RPMI8226 (cell line): ENCODE data around the gene DNAJA2.

ENCODE experiments used
- DNase-seq: peaks from one replicate; pipeline ENCODE4 v3.0.0-alpha.2; 2015

DNAJA2 gene

DNA sequence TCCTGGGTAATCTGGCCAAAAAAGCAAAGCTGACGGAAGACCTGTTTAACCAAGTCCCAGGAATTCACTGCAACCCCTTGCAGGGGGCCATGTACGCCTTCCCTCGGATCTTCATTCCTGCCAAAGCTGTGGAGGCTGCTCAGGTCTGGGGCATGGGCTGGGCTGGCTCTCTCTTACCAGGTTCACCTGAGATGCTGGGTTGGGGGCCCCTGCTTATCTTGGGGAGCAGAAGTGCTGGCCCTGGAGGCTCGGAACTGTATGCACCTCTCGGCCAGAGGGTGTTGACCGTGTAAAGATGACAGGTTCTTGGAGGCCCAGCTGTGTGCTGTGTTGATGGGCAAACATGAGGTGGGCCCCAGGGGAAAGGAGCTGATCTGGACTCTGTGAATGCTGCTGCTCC, 49.1 kb downstream of the DNAJA2 start:
- DNase-seq, result no peak

DNA sequence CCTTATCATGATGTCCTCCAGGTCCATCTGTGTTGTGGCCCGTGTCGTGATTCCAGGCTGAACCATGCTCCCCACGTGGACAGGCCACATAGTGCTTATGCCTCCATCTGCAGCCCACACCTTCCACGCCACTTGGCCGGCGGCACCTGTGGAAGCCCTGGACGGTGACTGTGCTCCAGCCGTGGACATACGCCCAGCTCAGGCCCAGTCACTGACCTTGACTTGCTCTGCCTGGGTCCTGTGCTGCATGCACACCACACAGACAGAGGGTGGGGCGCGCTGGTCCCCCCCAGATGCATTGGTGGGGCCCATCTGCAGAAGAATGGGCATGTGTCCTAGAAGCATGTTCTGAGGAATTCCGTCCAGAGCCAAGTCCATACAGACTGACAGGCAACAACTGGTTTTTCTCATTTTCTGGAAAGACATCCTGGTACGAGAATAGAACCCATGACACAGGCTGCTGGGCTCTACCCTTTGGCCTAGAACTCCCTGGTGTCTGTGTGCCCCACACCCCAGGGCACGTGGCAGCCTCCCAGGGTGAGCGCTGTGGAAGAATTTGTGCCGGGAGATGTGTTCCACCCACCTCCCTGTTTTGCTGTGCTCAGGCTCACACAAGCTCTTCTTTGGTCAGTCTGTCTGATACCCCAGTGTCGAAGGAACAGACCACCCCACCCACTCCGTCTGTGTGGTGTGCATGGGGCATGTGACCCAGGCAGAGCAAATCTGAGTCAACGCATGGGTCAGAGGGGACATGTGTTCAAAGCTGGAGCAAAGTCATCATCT, 49.8 kb downstream of the DNAJA2 start:
- DNase-seq, result no peak

DNA sequence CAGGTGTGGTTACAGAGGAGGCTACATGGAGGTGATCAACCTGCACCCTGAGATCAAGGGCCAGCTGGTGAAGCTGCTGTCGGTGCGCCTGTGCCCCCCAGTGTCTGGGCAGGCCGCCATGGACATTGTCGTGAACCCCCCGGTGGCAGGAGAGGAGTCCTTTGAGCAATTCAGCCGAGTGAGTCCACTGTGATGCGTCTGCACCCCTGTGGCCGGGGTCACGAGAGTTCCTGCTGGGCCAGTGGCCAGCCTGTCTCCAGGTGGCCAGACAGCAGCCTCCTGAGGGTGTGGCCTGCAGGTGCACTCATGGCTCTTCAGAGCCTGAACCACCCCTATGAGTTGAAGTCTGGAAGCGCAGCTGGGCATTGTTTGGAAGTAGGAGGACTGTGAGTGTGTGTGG, 51.2 kb downstream of the DNAJA2 start:
- no peak for DNase-seq

DNA sequence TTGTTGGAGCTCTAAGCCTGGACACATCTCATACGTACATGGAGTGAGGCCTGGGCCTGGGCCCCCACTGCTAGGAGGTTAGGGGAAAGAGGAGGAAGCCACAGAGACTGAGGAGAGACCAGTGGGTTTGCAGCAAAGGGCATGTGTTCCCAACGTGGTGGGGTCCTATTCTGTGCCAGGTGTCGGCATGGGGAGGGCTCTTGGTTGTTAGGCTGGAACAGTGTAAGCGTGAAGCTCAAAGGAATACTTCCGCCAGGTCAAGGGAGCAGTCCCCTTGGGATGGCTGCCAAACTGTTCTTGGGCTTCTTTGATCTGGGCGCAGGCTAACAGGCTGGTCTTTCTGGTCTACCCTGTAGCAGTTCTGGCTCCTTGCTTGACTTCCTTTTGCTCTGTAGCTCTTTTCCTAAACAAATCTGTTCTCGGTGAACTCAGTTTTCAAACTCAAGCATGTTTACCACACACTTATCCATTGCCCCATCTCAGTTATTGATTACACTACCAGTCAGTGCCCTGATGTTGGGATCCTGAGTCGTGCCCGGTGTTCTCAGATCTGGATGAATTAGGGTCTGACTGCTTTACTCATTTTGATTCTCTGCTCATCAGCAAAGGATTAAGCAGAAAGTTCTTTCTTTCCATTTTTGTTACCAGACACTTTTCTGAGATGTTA, 52.9 kb downstream of the DNAJA2 start:
- DNase-seq, result no peak

DNA sequence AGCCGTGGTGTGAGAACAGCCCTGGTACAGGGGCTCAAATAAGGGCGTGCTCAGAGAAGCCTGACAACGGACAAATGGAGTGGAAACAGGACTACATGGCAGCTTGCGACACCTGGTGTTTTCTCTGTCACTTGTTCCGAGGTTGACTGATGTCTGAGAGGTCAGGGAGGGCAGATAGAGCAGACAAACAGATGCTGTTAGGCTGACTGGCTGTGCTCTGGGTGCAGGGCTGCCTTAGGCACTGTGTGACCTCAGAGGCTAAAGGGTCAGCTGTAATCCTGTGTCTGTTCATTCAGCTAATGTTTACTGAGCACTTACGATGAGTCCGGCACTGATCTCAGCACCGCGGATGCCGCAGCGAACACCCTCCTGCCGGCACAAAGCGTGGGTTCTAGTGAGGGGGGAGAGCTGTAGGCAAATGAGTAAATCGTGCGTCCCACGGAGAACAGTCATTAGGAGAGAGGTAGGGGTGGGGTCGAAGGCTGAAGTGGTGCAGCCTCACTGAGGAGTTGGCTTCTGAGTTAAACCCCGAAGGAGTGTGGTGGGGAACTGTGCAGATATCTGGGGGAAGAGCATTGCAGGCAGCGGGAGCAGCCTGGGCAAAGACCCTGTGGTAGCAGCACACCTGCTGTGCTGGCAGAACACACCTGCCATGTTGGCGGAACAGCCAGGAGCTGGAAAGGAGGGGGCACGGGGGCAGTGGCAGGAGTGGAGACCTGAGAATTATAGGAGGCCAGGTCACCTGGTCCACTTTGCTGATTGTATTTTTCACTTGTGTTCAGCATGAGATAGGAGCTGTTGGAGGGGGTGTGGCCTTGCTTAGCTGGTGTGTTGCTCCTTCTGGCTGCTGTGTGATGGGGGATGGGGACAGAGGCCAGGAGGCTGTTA, 54.3 kb downstream of the DNAJA2 start:
- DNase-seq, result no peak

DNA sequence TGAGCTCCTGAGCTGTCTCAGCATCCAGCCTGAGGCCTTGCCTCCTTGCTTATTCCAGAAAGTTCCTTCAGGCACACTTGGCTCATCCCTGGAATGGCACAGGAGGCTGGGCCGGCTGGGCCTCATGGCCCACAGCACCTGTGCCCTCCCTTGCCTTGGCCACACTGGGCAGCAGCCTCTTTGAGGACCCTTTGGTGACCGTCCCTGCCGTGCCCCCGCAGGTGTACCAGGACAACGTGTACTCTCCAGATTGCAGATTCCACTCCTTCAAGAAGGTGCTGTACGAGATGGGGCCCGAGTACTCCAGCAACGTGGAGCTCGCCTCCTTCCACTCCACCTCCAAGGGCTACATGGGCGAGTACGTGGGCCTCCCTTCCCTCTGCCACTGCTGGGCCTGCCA, 55.1 kb downstream of the DNAJA2 start:
- no peak for DNase-seq

DNA sequence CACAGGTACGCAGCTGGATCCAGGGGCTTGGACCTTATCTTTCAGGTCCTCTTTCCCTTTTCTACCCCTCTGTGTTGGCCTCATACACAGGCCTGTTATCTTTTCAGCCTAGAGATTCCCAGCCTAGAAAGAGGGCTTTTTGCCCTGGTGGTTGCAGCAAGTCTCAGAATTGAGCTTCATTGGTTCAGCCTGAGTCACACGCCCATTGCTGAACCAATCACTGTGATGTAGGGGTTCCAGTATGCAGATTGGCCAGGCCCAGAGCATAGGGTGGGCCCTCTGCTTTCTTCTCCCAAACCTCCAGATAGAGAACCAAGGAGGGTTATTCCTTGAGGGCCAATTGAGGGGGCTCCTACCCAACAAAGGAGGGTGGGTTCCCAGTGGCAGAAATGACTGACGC, 56.5 kb downstream of the DNAJA2 start:
- no peak for DNase-seq

DNA sequence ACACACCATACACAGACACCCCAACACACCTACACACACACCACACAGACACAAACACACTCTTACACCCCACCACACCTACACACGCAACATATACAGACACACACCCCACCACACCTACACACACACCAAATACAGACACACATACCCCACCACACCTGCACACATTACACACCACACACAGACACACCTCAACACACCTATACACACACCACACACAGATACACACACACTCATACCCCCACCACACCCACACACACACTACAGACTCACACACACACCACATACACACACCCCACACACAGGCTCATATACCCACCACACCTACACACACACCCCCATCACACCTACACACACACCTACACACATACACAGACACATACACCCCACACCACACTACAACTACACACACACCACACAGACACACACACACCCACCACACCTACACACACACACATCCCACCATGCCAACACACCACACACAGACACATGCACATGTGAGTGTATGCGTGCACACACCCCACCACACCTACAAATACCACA, 57.9 kb downstream of the DNAJA2 start:
- DNase-seq, result no peak

DNA sequence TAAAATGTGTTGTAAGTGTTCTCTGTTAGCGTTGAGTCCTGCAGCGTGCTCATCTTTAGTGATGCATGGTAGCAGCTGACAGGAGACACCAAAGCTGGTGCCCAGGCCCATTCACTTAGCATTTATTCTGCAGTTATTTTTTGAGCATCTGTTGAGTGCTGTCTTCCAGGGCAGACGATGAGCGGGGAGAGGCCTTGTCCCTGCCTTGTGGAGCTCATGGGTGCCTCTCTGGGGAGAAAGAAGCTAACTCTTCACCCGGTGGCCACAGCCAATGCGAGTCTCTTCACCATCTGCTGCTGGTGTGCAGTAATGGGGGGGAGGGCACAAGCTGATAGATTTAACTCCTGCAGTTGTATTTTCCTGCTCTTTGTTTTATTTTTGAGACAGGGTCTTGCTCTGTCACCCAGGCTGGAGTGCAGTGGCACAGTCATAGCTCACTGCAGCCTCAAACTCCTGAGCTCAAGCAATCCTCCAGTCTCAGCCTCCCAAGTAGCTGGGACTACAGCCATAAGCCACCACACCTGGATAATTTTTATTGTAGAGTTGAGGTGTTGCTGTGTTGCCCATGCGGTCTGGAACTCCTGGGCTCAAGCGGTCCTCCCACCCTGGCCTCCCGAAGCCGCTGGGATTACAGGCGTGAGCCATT, 58.8 kb downstream of the DNAJA2 start:
- no peak for DNase-seq

DNA sequence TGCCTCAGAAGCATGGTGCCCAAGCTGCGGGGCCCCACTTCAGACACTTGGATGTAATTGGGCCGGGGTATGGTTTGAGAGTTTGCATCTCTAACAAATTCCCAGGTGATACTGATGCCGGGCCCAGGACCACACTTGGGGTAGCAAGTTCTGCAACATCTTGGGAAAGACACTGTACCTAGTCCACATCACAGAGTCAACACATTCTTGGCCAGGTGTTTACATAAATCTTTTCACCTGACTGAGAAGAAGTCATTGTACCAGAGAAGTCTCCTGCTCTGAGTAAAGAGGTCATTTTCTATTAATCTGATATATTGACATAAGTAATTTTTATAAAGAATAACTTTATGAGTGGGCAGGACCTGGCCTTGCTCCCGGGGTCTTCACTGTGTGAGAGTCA, 61.8 kb downstream of the DNAJA2 start:
- DNase-seq, result no peak

DNA sequence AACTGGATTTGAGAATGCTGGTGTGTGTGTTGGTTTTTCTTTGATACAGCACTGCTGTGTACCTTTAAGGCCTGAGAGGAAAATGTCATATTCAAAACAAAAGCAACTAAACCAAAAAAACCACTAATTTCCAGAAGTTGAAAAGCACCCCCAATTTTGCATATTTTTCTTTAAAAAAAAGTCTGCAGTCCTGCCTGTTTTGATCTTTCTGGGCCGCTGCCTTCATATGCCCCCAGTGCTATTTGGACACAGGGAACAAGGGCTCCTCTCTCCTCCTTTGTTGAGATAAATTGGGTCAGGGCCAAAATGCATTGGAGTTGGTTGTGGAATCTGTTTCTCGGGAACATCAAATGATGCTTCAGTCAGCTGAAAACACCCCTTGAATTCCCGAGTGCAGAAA, 62.4 kb downstream of the DNAJA2 start:
- no peak for DNase-seq

DNA sequence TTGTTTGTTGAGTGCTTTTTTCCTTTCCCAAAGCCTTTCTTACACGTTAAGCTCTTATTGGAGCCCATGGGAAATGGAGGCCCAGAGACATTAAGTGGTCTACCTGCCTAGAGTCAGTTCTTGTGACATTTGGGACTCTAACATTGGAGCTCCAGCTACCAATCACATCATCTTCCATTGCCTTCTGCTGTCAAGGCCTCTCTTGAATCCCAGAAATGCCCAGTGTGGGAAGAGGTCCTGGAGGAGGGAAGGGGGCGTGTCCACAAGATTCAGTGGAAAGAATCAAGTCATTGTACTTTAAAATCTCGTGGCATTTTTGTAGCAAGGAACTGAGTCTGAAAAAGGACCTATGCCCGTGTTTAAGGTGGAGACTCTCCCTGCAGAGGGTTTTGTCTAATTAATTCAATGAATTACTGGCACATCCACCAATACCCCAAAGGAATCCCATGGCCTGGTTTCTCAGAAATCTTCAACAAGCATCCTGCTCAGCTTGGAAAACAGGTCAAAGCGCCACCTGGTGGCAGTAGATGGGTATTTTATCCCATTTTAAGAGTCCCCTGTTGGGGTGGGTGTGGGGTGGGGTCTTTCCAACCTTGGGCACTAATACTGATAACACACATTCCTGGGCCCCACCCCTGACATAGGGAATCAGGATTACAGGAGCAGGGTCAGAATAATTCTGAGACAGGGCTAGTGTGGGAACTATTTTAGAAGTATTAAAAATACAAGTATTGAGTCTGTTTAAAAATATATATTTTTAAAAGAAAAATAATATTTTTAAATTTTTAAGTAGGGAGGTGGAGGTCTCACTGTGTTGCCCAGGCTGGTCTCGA, 64.7 kb downstream of the DNAJA2 start:
- peak; percentile 66 for DNase-seq

DNA sequence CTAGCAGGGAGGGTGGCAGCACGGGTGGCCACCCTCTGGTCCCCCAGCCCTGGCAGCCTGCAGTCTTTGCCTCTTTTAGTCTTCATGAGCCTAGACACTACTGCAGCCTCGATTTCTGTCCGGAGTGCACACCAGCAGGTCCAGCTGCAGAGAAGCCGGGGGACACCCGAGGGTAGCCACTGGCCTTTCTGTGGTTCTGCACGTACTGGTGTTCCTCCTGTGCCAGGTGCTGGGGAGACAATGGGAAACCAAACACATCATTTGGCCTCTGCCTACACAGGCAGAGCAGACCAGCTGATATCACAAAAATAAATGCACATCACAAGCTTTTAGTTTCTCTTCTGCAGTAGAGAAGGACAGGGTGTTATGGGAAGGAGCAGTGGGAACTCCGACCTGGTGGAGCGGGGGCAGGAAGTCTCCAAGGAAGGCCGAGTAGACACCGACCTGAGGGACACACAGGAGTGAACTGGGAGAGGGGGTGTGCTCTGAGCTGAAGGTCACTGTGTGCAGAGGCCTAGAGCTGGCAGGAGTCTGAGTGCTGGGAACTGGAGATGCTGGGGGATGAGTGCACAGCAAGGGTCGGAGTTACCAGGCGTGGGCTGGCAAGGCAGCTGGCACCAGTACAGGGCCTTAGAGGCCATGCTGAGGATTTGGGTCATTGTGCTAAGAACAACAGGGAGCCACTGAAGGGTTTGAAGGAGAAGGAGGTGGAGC, 66.3 kb downstream of the DNAJA2 start:
- no peak for DNase-seq

DNA sequence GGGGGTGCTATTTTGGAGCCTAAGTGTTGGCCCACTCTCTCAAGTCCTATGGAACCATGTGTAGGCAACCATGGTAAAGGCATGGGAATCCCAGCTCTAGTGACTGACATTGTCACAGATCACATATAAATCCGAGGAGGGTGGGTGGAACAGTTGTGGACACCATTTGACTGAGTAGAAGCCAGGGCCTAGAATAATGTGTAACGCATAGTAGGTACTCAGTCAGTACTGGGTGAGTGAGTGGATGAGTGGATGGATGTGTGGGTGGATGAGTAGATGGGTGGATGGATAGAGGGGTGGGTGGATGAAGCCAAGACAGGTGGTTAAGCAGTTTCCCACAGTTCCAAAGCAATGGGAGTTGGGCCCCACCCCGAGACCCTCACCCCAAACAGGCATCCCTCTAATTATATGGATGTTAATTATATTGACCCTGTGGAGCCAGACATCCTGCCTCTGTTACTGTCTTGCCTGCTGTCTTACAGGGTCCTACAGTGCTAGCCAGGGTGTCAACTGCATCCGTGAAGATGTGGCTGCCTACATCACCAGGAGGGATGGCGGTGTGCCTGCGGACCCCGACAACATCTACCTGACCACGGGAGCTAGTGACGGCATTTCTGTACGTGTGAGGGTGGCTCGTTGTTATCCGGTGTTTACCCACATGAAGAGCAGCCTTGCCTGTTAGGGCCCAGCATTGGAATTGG, 67.0 kb downstream of the DNAJA2 start:
- no peak for DNase-seq
